Neuron (in vitro differentiated cells): ENCODE measurements around the gene RBM47.
"Not testable (repeated sequence)": the region's sequence is repeated elsewhere in the genome, so short reads cannot be mapped to it uniquely, and the experiment has no call there.

ENCODE experiments used
- H2AFZ ChIP-seq: one replicate; pipeline ENCODE4 v1.6.1; 2013; ENCODE audit warnings: low read depth, mild to moderate bottlenecking, inconsistent platforms, low read length, moderate library complexity
- H3K27me3 ChIP-seq: one replicate; pipeline ENCODE4 v1.6.1; 2013; ENCODE audit warnings: low read length; ENCODE audit not compliant: insufficient read depth
- H3K36me3 ChIP-seq: one replicate; pipeline ENCODE4 v1.6.1; 2013; ENCODE audit warnings: low read length; ENCODE audit not compliant: insufficient read depth
- H3K4me1 ChIP-seq: one replicate; pipeline ENCODE4 v1.6.1; 2013; ENCODE audit warnings: low read length; ENCODE audit not compliant: insufficient read depth
- H3K4me3 ChIP-seq: 2 replicates; pipeline ENCODE4 v1.5.1; 2013; ENCODE audit warnings: mild to moderate bottlenecking, low read length, moderate library complexity
- H3K9me3 ChIP-seq: one replicate; pipeline ENCODE4 v1.6.1; 2013; ENCODE audit warnings: low read length

The RBM47 gene

GRCh38 chr4:40546969-40547788 is 82.5 kb downstream of the RBM47 start:
- Histone ChIP-seq H3K4me1 (peaks cover 3% of the 10 kb centered on the region), H3K4me3 (no peak overlapping the region)

GRCh38 chr4:40546506-40546905 is 83.2 kb downstream of the RBM47 start:
- H3K4me3 ChIP-seq: no peak overlapping the region
- peaks cover 3% of the 10 kb centered on the region for H3K4me1 ChIP-seq
- H3K9me3 ChIP-seq: no peaks in the 10 kb centered on the region
- H3K27me3 ChIP-seq: no peaks in the 10 kb centered on the region
- no peaks in the 10 kb centered on the region for H3K36me3 ChIP-seq
- no peak overlapping the region for H2AFZ ChIP-seq

More at GRCh38 chr4:40546969-40547788, 82.5 kb downstream of the RBM47 start:
- Histone ChIP-seq H3K27me3 (no peaks in the 10 kb centered on the region), H2AFZ (no peak overlapping the region), H3K36me3 (no peaks in the 10 kb centered on the region), H3K9me3 (no peaks in the 10 kb centered on the region)

- H3K27me3 ChIP-seq, H3K4me3 ChIP-seq, H3K9me3 ChIP-seq, H3K4me1 ChIP-seq, H2AFZ ChIP-seq, H3K36me3 ChIP-seq: not testable (repeated sequence)
Observed at GRCh38 chr4:40545487-40545886, 84.2 kb downstream of the RBM47 start.

GRCh38 chr4:40544221-40544620 is 85.4 kb downstream of the RBM47 start:
- Histone ChIP-seq H3K9me3 (no peaks in the 10 kb centered on the region), H3K4me3 (no peak overlapping the region), H3K36me3 (no peaks in the 10 kb centered on the region), H3K4me1 (peaks cover 3% of the 10 kb centered on the region), H2AFZ (no peak overlapping the region), H3K27me3 (no peaks in the 10 kb centered on the region)

GRCh38 chr4:40540800-40541199 is 88.9 kb downstream of the RBM47 start:
- H2AFZ ChIP-seq: no peak overlapping the region
- no peaks in the 10 kb centered on the region for H3K9me3 ChIP-seq
- H3K36me3 ChIP-seq: no peaks in the 10 kb centered on the region
- no peak overlapping the region for H3K4me3 ChIP-seq
- no peaks in the 10 kb centered on the region for H3K4me1 ChIP-seq
- no peaks in the 10 kb centered on the region for H3K27me3 ChIP-seq

- Histone ChIP-seq H3K9me3 (no peaks in the 10 kb centered on the region), H3K36me3 (no peaks in the 10 kb centered on the region), H3K27me3 (no peaks in the 10 kb centered on the region), H3K4me1 (no peaks in the 10 kb centered on the region), H2AFZ (no peak overlapping the region), H3K4me3 (no peak overlapping the region)
Observed at GRCh38 chr4:40536032-40536431, 93.6 kb downstream of the RBM47 start.

- Histone ChIP-seq H3K9me3 (no peaks in the 10 kb centered on the region), H3K4me1 (no peaks in the 10 kb centered on the region), H2AFZ (no peak overlapping the region), H3K4me3 (no peak overlapping the region), H3K36me3 (no peaks in the 10 kb centered on the region), H3K27me3 (no peaks in the 10 kb centered on the region)
Observed at GRCh38 chr4:40531636-40532023, 98.0 kb downstream of the RBM47 start.

GRCh38 chr4:40530961-40531635 is 98.6 kb downstream of the RBM47 start:
- Histone ChIP-seq H2AFZ (no peak overlapping the region), H3K4me1 (no peaks in the 10 kb centered on the region), H3K27me3 (no peaks in the 10 kb centered on the region)

GRCh38 chr4:40526741-40527140 is 102.9 kb downstream of the RBM47 start:
- Histone ChIP-seq H3K36me3 (no peaks in the 10 kb centered on the region), H3K4me3 (no peak overlapping the region), H3K4me1 (no peaks in the 10 kb centered on the region), H3K27me3 (no peaks in the 10 kb centered on the region), H3K9me3 (no peaks in the 10 kb centered on the region), H2AFZ (no peak overlapping the region)

More at GRCh38 chr4:40530961-40531635, 98.6 kb downstream of the RBM47 start:
- H3K4me3 ChIP-seq: no peak overlapping the region
- H3K9me3 ChIP-seq: no peaks in the 10 kb centered on the region
- H3K36me3 ChIP-seq: no peaks in the 10 kb centered on the region

- no peaks in the 10 kb centered on the region for H3K36me3 ChIP-seq
- no peak overlapping the region for H3K4me3 ChIP-seq
- H2AFZ ChIP-seq: no peak overlapping the region
- H3K4me1 ChIP-seq: no peaks in the 10 kb centered on the region
- no peaks in the 10 kb centered on the region for H3K27me3 ChIP-seq
- no peaks in the 10 kb centered on the region for H3K9me3 ChIP-seq
Observed at GRCh38 chr4:40525752-40526598, 103.7 kb downstream of the RBM47 start.

- H3K4me3 ChIP-seq: no peak overlapping the region
- H3K9me3 ChIP-seq: no peaks in the 10 kb centered on the region
- no peaks in the 10 kb centered on the region for H3K4me1 ChIP-seq
- no peak overlapping the region for H2AFZ ChIP-seq
- no peaks in the 10 kb centered on the region for H3K27me3 ChIP-seq
- no peaks in the 10 kb centered on the region for H3K36me3 ChIP-seq
Observed at GRCh38 chr4:40524366-40525041, 105.2 kb downstream of the RBM47 start.

- no peaks in the 10 kb centered on the region for H3K27me3 ChIP-seq
- H3K4me1 ChIP-seq: no peaks in the 10 kb centered on the region
- H3K4me3 ChIP-seq: no peak overlapping the region
- H3K9me3 ChIP-seq: no peaks in the 10 kb centered on the region
- no peak overlapping the region for H2AFZ ChIP-seq
- H3K36me3 ChIP-seq: no peaks in the 10 kb centered on the region
Observed at GRCh38 chr4:40523581-40523980, 106.1 kb downstream of the RBM47 start.
